SK-N-SH (cell line): ENCODE measurements around the gene MUSK. TPM values are rescaled to one million over a fixed set of nuclear protein-coding genes. Genes with fewer than 3 reads are reported as not detected.

Source experiments
- CTCF ChIA-PET: fragments of 300-600, 350-600 bp; formaldehyde crosslinking; extraction: SDS; loops from one replicate; lab custom pipeline; 2021; lab: Yijun Ruan, JAX
- POLR2A ChIA-PET: fragments of 350-600 bp; sonication (Branson Sonifier 250); formaldehyde crosslinking; extraction: SDS; loops from one replicate; lab custom pipeline; 2020; ENCODE audit warnings: antibody characterized with exemption, inconsistent platforms; lab: Yijun Ruan, JAX
- DNase-seq: peaks from one replicate; pipeline ENCODE4 v3.0.0; 2012
- H2AFZ ChIP-seq: fragments of 200-600 bp; sonication (generic); 2 replicates; pipeline ENCODE4 v1.8.1; 2016; ENCODE audit warnings: antibody characterized with exemption, mild to moderate bottlenecking, low read depth
- H3F3A ChIP-seq: fragments of 200-600 bp; sonication (generic); replicated peaks from 2 replicates; pipeline ENCODE3; 2016; ENCODE audit warnings: antibody characterized with exemption, mild to moderate bottlenecking; ENCODE audit not compliant: insufficient read depth
- H3K27ac ChIP-seq, 2 experiments: fragments of 200-500 bp in 1 of 2; fragments of 200-600 bp in 1 of 2; sonication (Bioruptor generic) in 1 of 2; sonication (generic), shearing (Covaris generic) in 1 of 2; 2 replicates each; pipeline versions ENCODE4 v1.5.1 to v1.6.1; 2014 to 2016; ENCODE audit warnings: low read depth in 2 of 2, inconsistent platforms in 1 of 2, low read length in 1 of 2, mild to moderate bottlenecking in 1 of 2, mixed read lengths in 1 of 2
- H3K27me3 ChIP-seq: fragments of 200-600 bp; sonication (generic), shearing (Covaris generic); 2 replicates; pipeline ENCODE4 v1.6.1; 2016; ENCODE audit warnings: mixed run types; ENCODE audit not compliant: insufficient read depth
- H3K36me3 ChIP-seq, 2 experiments: fragments of 200-500 bp in 1 of 2; fragments of 200-600 bp in 1 of 2; sonication (Bioruptor generic) in 1 of 2; sonication (generic) in 1 of 2; replicated peaks in 1 of 2; 2 replicates each; pipeline versions ENCODE3 to v1.5.1; 2014 to 2016; ENCODE audit warnings: low read length in 1 of 2, mild to moderate bottlenecking in 1 of 2; ENCODE audit not compliant: insufficient read depth in 2 of 2, control insufficient read depth in 1 of 2
- H3K4me1 ChIP-seq, 2 experiments: fragments of 200-500 bp in 1 of 2; fragments of 200-600 bp in 1 of 2; sonication (Bioruptor generic) in 1 of 2; sonication (generic), shearing (Covaris generic) in 1 of 2; 2 replicates each; pipeline versions ENCODE4 v1.5.1 to v1.6.1; 2014 to 2016; ENCODE audit warnings: low read depth in 1 of 2, low read length in 1 of 2, mixed run types in 1 of 2; ENCODE audit not compliant: insufficient read depth in 2 of 2, control insufficient read depth in 1 of 2
- H3K4me2 ChIP-seq: fragments of 200-600 bp; sonication (generic), shearing (Covaris generic); 2 replicates; pipeline ENCODE4 v1.6.1; 2017; ENCODE audit warnings: mixed run types
- H3K4me3 ChIP-seq, 2 experiments: fragments of 200-500 bp in 1 of 2; fragments of 200-600 bp in 1 of 2; sonication (Bioruptor generic) in 1 of 2; sonication (generic), shearing (Covaris generic) in 1 of 2; 2 replicates each; pipeline versions ENCODE4 v1.5.1 to v1.8.1; 2014 to 2016; ENCODE audit warnings: low read depth in 2 of 2, inconsistent platforms in 1 of 2, low read length in 1 of 2, mild to moderate bottlenecking in 1 of 2, mixed read lengths in 1 of 2, moderate library complexity in 1 of 2
- H3K79me2 ChIP-seq: fragments of 200-600 bp; sonication (generic); 2 replicates; pipeline ENCODE4 v1.8.1; 2017; ENCODE audit warnings: mild to moderate bottlenecking; ENCODE audit not compliant: insufficient read depth
- H3K9ac ChIP-seq: fragments of 200-600 bp; sonication (generic); 2 replicates; pipeline ENCODE4 v1.6.1; 2017; ENCODE audit warnings: mixed run types
- H3K9me2 ChIP-seq: fragments of 200-600 bp; sonication (generic); 2 replicates; pipeline ENCODE4 v1.6.1; 2017; ENCODE audit warnings: mixed run types
- H3K9me3 ChIP-seq: fragments of 200-600 bp; sonication (generic); 2 replicates; pipeline ENCODE4 v1.6.1; 2017; ENCODE audit warnings: mixed run types, mild to moderate bottlenecking, moderate library complexity
- H4K20me1 ChIP-seq: fragments of 200-600 bp; sonication (generic); 2 replicates; pipeline ENCODE4 v1.6.1; 2017; ENCODE audit warnings: mild to moderate bottlenecking, mixed run types; ENCODE audit not compliant: insufficient read depth
- ELF1 ChIP-seq: IDR thresholded peaks from 2 replicates; pipeline ENCODE4 v1.4.0; 2012
- EP300 ChIP-seq, 2 experiments: IDR thresholded peaks; 2 replicates each; pipeline versions ENCODE4 v1.4.0 to v1.6.1; 2012; ENCODE audit warnings: borderline replicate concordance in 1 of 2, low read depth in 1 of 2, low read length in 1 of 2
- FOSL2 ChIP-seq: IDR thresholded peaks from 2 replicates; pipeline ENCODE4 v1.4.0; 2012; ENCODE audit warnings: low read depth, mild to moderate bottlenecking, moderate library complexity, borderline replicate concordance
- FOXJ3 ChIP-seq: sonication (generic); formaldehyde crosslinking; IDR thresholded peaks from 2 replicates; pipeline ENCODE4 v1.5.1; 2020; ENCODE audit warnings: mild to moderate bottlenecking, missing genetic modification reagents
- GABPA ChIP-seq: IDR thresholded peaks from 2 replicates; pipeline ENCODE4 v1.4.0; 2012; ENCODE audit warnings: low read depth, mild to moderate bottlenecking
- MEF2A ChIP-seq: IDR thresholded peaks from 2 replicates; pipeline ENCODE4 v1.4.0; 2012; ENCODE audit warnings: low read depth, borderline replicate concordance
- RAD21 ChIP-seq: IDR thresholded peaks from 2 replicates; pipeline ENCODE4 v1.6.1; 2012; ENCODE audit warnings: mild to moderate bottlenecking, low read length
- RCOR1 ChIP-seq: fragments of 150-350 bp; IDR thresholded peaks from 2 replicates; pipeline ENCODE4 v1.6.1; 2017; ENCODE audit warnings: antibody characterized with exemption, low read length
- REST ChIP-seq: IDR thresholded peaks from 2 replicates; pipeline ENCODE4 v1.6.1; 2012; ENCODE audit warnings: mild to moderate bottlenecking, low read depth, low read length, moderate library complexity
- RXRA ChIP-seq: IDR thresholded peaks from 2 replicates; pipeline ENCODE4 v1.4.0; 2012; ENCODE audit warnings: low read depth, mild to moderate bottlenecking, borderline replicate concordance
- SMC3 ChIP-seq: IDR thresholded peaks from 2 replicates; pipeline ENCODE4 v1.6.1; 2012; ENCODE audit warnings: low read depth, low read length, improper control_type of control experiment
- TAF1 ChIP-seq: IDR thresholded peaks from 2 replicates; pipeline ENCODE4 v1.6.1; 2012; ENCODE audit warnings: low read depth, mild to moderate bottlenecking, low read length, moderate library complexity, borderline replicate concordance
- WGBS: methylation state at CpG from one replicate; pipeline ENCODE4 v1.1.6; 2017; ENCODE audit warnings: low lambda C conversion rate; 5-methylcytosine and 5-hydroxymethylcytosine counted together
- polyA plus RNA-seq, 3 experiments: library from polyadenylated mRNA; depleted of rRNA; stranded (reverse); fragments of >200 nt; gene quantifications; 2 replicates each; pipeline ENCODE4 v1.2.3, GENCODE V29; 2012
- TF ChIP-seq, protein P1 (sequence below): fragments of 150-350 bp; IDR thresholded peaks from 2 replicates; pipeline ENCODE4 v1.6.1; 2016; ENCODE audit warnings: mild to moderate bottlenecking, low read depth, low read length

Gene MUSK
- polyA plus RNA-seq, 1 of the 3 experiments (the other 2 are of a cell fraction), result not detected

- H3K79me2 ChIP-seq, result no peaks in the 10 kb centered on the region
- ChIA-PET POLR2A (no interaction called here), CTCF (no interaction called here)
- no peak overlapping the region for H2AFZ ChIP-seq
- no peak overlapping the region for H3K9ac ChIP-seq
- no peaks in the 10 kb centered on the region for H3K9me2 ChIP-seq
- H3F3A ChIP-seq, result no peaks in the 10 kb centered on the region
- DNase-seq, result no peak
- H3K27ac ChIP-seq, result no peak overlapping the region
- no peaks in the 10 kb centered on the region for H3K36me3 ChIP-seq
- no peaks in the 10 kb centered on the region for H4K20me1 ChIP-seq
- TF ChIP-seq REST (no peak), RXRA (no peak), SMC3 (no peak), TAF1 (no peak), MEF2A (no peak), FOSL2 (no peak), RCOR1 (no peak), EP300 (IDR thresholded peaks at IDR 0.05; ENCODE audit: borderline replicate concordance in 1 of 2, low read depth in 1 of 2, low read length in 1 of 2) (no peak), FOXJ3 (no peak), RAD21 (no peak), ELF1 (no peak)
- TF ChIP-seq, protein P1, sequence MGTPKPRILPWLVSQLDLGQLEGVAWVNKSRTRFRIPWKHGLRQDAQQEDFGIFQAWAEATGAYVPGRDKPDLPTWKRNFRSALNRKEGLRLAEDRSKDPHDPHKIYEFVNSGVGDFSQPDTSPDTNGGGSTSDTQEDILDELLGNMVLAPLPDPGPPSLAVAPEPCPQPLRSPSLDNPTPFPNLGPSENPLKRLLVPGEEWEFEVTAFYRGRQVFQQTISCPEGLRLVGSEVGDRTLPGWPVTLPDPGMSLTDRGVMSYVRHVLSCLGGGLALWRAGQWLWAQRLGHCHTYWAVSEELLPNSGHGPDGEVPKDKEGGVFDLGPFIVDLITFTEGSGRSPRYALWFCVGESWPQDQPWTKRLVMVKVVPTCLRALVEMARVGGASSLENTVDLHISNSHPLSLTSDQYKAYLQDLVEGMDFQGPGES, result no peak
- no peaks in the 10 kb centered on the region for H3K27me3 ChIP-seq
- no peak overlapping the region for H3K4me2 ChIP-seq
- no peak overlapping the region for H3K4me3 ChIP-seq
- 78% methylated on average over 3 of the region's 3 CpGs for WGBS
- H3K9me3 ChIP-seq, result no peaks in the 10 kb centered on the region; the same call in 1 of the 2 replicates
- H3K4me1 ChIP-seq, result no peaks in the 10 kb centered on the region
These were observed 45.7 kb downstream of the MUSK start for GRCh38 chr9:110714314-110714713.

DNA sequence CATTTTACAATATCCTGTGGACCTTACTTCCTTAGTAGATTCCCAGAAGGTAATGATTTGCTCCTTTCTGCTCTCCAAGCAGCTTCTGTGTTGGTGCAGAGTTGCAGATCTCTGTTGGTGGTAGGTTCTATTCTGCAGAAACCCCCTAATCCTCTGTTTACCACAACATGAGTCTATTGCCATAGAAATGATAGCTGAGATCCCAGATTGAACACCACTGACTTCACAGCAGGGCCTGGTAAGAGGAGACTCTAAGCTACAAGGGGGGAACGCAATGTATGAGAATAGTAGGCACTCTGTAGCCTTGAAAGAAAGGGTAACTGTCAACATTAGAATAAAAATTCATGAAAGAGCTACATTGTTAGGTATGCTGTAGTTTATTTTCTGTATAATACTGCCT is 59.5 kb downstream of the MUSK start:
- no peak for TF ChIP-seq GABPA
- H4K20me1 ChIP-seq, result no peaks in the 10 kb centered on the region
- H3K9me2 ChIP-seq, result no peaks in the 10 kb centered on the region
- no peaks in the 10 kb centered on the region for H3K79me2 ChIP-seq
- no peak overlapping the region for H3K4me3 ChIP-seq
- no peaks in the 10 kb centered on the region for H3K4me1 ChIP-seq
- no peak overlapping the region for H3K27ac ChIP-seq
- DNase-seq, result no peak
- no peak overlapping the region for H3K9ac ChIP-seq
- H3K36me3 ChIP-seq, result no peaks in the 10 kb centered on the region
- POLR2A ChIA-PET, result no interaction called here
- CTCF ChIA-PET, result interaction anchor here (0.5 kb wide), 1 partner anchor 356 kb away, joined by 3 read pairs; no protein-coding TSS in a partner anchor
- WGBS, result 75% methylated on average over 1 of the region's 1 CpG
- no peaks in the 10 kb centered on the region for H3K9me3 ChIP-seq
- no peaks in the 10 kb centered on the region for H3K27me3 ChIP-seq
- H2AFZ ChIP-seq, result no peak overlapping the region
- H3F3A ChIP-seq, result no peaks in the 10 kb centered on the region
- H3K4me2 ChIP-seq, result no peak overlapping the region
